GM12878 (cell line): ENCODE data around the gene VRK3. TPM values are rescaled to one million over a fixed set of nuclear protein-coding genes. Genes with fewer than 3 reads are reported as not detected.

Experiments
- ATAC-seq: fragments of 200-7000 bp; cut with Tn5 transposase; 3 replicates; pipeline ENCODE4 v1.9.1; 2020; ENCODE audit warnings: mild to moderate bottlenecking, moderate library complexity
- BruUV-seq: library from RNA; stranded (reverse); fragments of 400-500 nt; replicated peaks from 2 replicates; lab custom pipeline; 2021; lab: Mats Ljungman, UMichigan
- CTCF ChIA-PET: fragments of 300-600 bp; sonication (Branson Sonifier 250); formaldehyde crosslinking; extraction: SDS; loops from one replicate; lab custom pipeline; 2021; ENCODE audit warnings: inconsistent platforms; lab: Yijun Ruan, JAX
- POLR2A ChIA-PET: fragments of 350-600 bp; formaldehyde crosslinking; extraction: SDS; loops from one replicate; lab custom pipeline; 2021; ENCODE audit warnings: inconsistent platforms; lab: Charles Lee
- RAD21 ChIA-PET: fragments of 300-600 bp; sonication (Branson Sonifier 250); formaldehyde crosslinking; loops from one replicate; lab custom pipeline; 2023; ENCODE audit warnings: antibody characterized with exemption; ENCODE audit not compliant: unreplicated experiment; lab: Charles Lee
- SMC1A ChIA-PET: fragments of 300-600 bp; sonication (Branson Sonifier 250); formaldehyde crosslinking; loops from one replicate; lab custom pipeline; 2023; ENCODE audit not compliant: unreplicated experiment, uncharacterized antibody; lab: Charles Lee
- DNase-seq: peaks from one replicate; pipeline ENCODE4 v3.0.0-alpha.2; 2011; ENCODE audit warnings: low read depth, low spot score
- FAIRE-seq: peaks from 3 replicates; lab custom pipeline; 2011; peaks lifted over from hg19 to GRCh38; lab: Jason Lieb, UNC
- H2AFZ ChIP-seq: 2 replicates; pipeline ENCODE4 v1.6.0; 2011; ENCODE audit warnings: low read depth, low read length, control low read depth; ENCODE audit not compliant: control insufficient read depth
- H3K27ac ChIP-seq: 2 replicates; pipeline ENCODE4 v1.5.1; 2011; ENCODE audit warnings: control low read depth; ENCODE audit not compliant: control insufficient read depth, insufficient read depth
- H3K27me3 ChIP-seq, 2 experiments: replicated peaks in 1 of 2; 2 replicates each; pipeline versions ENCODE4 v1.6.0 to v1.6.1; 2011; ENCODE audit warnings: low read length in 1 of 2; ENCODE audit not compliant: control insufficient read depth in 2 of 2, insufficient read depth in 2 of 2
- H3K36me3 ChIP-seq, 2 experiments: 2 replicates each; pipeline ENCODE4 v1.5.1; 2011; ENCODE audit warnings: low read length in 1 of 2; ENCODE audit not compliant: control insufficient read depth in 2 of 2, insufficient read depth in 2 of 2
- H3K4me1 ChIP-seq: 2 replicates; pipeline ENCODE4 v1.6.1; 2011; ENCODE audit warnings: mild to moderate bottlenecking, low read length, moderate library complexity, mixed read lengths; ENCODE audit not compliant: control insufficient read depth, insufficient read depth
- H3K4me2 ChIP-seq: 2 replicates; pipeline ENCODE4 v1.6.0; 2011; ENCODE audit warnings: control low read depth; ENCODE audit not compliant: control insufficient read depth, insufficient read depth
- H3K4me3 ChIP-seq: fragments of 200-600 bp; sonication (generic); 2 replicates; pipeline ENCODE4 v1.5.1; 2016
- H3K79me2 ChIP-seq: 2 replicates; pipeline ENCODE4 v1.6.0; 2011; ENCODE audit warnings: low read length; ENCODE audit not compliant: control insufficient read depth, insufficient read depth
- H3K9ac ChIP-seq: 2 replicates; pipeline ENCODE4 v1.8.0; 2011; ENCODE audit warnings: low read length, control low read depth, mixed read lengths; ENCODE audit not compliant: control insufficient read depth, insufficient read depth
- H3K9me3 ChIP-seq: replicated peaks from 3 replicates; pipeline ENCODE4 v1.5.1; 2011; ENCODE audit warnings: mild to moderate bottlenecking, low read length; ENCODE audit not compliant: control insufficient read depth, insufficient read depth
- H4K20me1 ChIP-seq: 2 replicates; pipeline ENCODE4 v1.6.0; 2011; ENCODE audit not compliant: control insufficient read depth, insufficient read depth
- ATF2 ChIP-seq: IDR thresholded peaks from 2 replicates; pipeline ENCODE4 v1.6.1; 2012; ENCODE audit warnings: low read length, inconsistent platforms
- BRCA1 ChIP-seq: IDR thresholded peaks from 2 replicates; pipeline ENCODE4 v1.6.1; 2011; ENCODE audit warnings: low read depth, low read length, improper control_type of control experiment
- CREB1 ChIP-seq: IDR thresholded peaks from 2 replicates; pipeline ENCODE4 v1.6.1; 2012; ENCODE audit warnings: low read depth, mild to moderate bottlenecking, inconsistent platforms
- FOXK2 ChIP-seq: fragments of 450-650 bp; IDR thresholded peaks from 2 replicates; pipeline ENCODE4 v1.6.1; 2017; ENCODE audit warnings: mild to moderate bottlenecking, moderate library complexity
- GATAD2B ChIP-seq: fragments of 450-650 bp; conservative IDR thresholded peaks from 2 replicates; pipeline ENCODE4 v1.6.1; 2017; ENCODE audit warnings: low read depth, mild to moderate bottlenecking, moderate library complexity
- NR2C2 ChIP-seq: IDR thresholded peaks from 2 replicates; pipeline ENCODE4 v1.6.1; 2011; ENCODE audit warnings: borderline replicate concordance, low read depth; ENCODE audit not compliant: control insufficient read depth, insufficient read length
- RBBP5 ChIP-seq: fragments of 200-600 bp; sonication (generic); conservative IDR thresholded peaks from 2 replicates; pipeline ENCODE4 v1.6.1; 2016
- SMC3 ChIP-seq: IDR thresholded peaks from 2 replicates; pipeline ENCODE4 v1.6.1; 2011; ENCODE audit warnings: low read length, improper control_type of control experiment, borderline replicate concordance
- STAT1 ChIP-seq: fragments of 450-650 bp; conservative IDR thresholded peaks from 2 replicates; pipeline ENCODE4 v1.6.1; 2014; ENCODE audit warnings: antibody characterized with exemption, mild to moderate bottlenecking
- TAF1 ChIP-seq: IDR thresholded peaks from 2 replicates; pipeline ENCODE4 v1.6.1; 2011; ENCODE audit warnings: mild to moderate bottlenecking, low read depth, low read length, borderline replicate concordance
- TBL1XR1 ChIP-seq: IDR thresholded peaks from 2 replicates; pipeline ENCODE4 v1.6.1; 2012; ENCODE audit warnings: low read depth, low read length, improper control_type of control experiment
- TCF3 ChIP-seq: IDR thresholded peaks from 2 replicates; pipeline ENCODE4 v1.6.1; 2012; ENCODE audit warnings: low read depth, mild to moderate bottlenecking, low read length, borderline replicate concordance; ENCODE audit not compliant: insufficient read depth
- WRNIP1 ChIP-seq: IDR thresholded peaks from 2 replicates; pipeline ENCODE4 v1.6.1; 2011; ENCODE audit warnings: low read depth, low read length, improper control_type of control experiment, borderline replicate concordance
- YY1 ChIP-seq: IDR thresholded peaks from 2 replicates; pipeline ENCODE4 v1.6.1; 2011; ENCODE audit warnings: low read depth, mild to moderate bottlenecking, low read length
- ZNF24 ChIP-seq: fragments of 450-650 bp; IDR thresholded peaks from 2 replicates; pipeline ENCODE4 v1.6.1; 2017; ENCODE audit warnings: antibody characterized with exemption, mild to moderate bottlenecking
- ZNF384 ChIP-seq: IDR thresholded peaks from 2 replicates; pipeline ENCODE4 v1.6.1; 2012; ENCODE audit warnings: low read depth, mild to moderate bottlenecking, low read length, improper control_type of control experiment, borderline replicate concordance
- ZSCAN29 ChIP-seq: fragments of 450-650 bp; IDR thresholded peaks from 2 replicates; pipeline ENCODE4 v1.6.1; 2017; ENCODE audit warnings: mild to moderate bottlenecking, moderate library complexity
- WGBS: methylation state at CpG from one replicate; pipeline ENCODE4 v1.1.6; 2016; ENCODE audit warnings: low lambda C conversion rate; ENCODE audit not compliant: insufficient replicate concordance, insufficient coverage; ENCODE audit errors: missing lambda C conversion rate; 5-methylcytosine and 5-hydroxymethylcytosine counted together
- in situ Hi-C: fragments of 300-500 bp; cut with MboI; formaldehyde crosslinking; loops from 9 replicates; pipeline ENCODE4 v1.14.3; 2018; ENCODE audit warnings: mixed read lengths
- intact Hi-C: fragments of 100-400 bp; cut with micrococcal nuclease; formaldehyde crosslinking; loops from one replicate; pipeline ENCODE4 v1.14.2; 2022; ENCODE audit not compliant: unreplicated experiment
- polyA plus RNA-seq, 11 experiments: library from polyadenylated mRNA; depleted of rRNA in 4 of 11; unstranded in 6 of 11; stranded (reverse) in 5 of 11; fragments of >200 nt; fragmentation: Nextera tagmentation in 4 of 11; fragmentation: Illumina TruSeq in 1 of 11; extraction: Ambion mirVana in 4 of 11; extraction: Trizol in 1 of 11; gene quantifications; 1 replicate in 1 of 11; 2 replicates in 10 of 11; pipeline versions ENCODE4 v1.2.1 to v1.2.3, GENCODE V29; 2011 to 2016; ENCODE audit warnings: inconsistent platforms in 2 of 11, missing spikeins in 2 of 11, low read depth in 1 of 11
- total RNA-seq, 4 experiments: library from RNA; depleted of rRNA in 3 of 4; stranded (reverse); fragments of >200 nt in 3 of 4; fragmentation: Illumina TruSeq in 1 of 4; extraction: Trizol in 1 of 4; gene quantifications; 2 replicates each; pipeline versions ENCODE4 v1.2.1 to v1.2.3, GENCODE V29; 2013 to 2021

The VRK3 gene
- total and polyA plus RNA-seq, 10 of the 15 experiments (the other 5 are each of a cell fraction or from before 2014, with no cell fraction given), result 17.3 to 61.9 (median 35.5) TPM

GRCh38 chr19:49985871-49986270 is 39.3 kb downstream of the VRK3 start:
- ChIA-PET RAD21 (no interaction called here), SMC1A (interaction anchor here (1.3 to 1.6 kb wide), 3 partner anchors 11 to 48 kb away, joined by 3 read pairs; no protein-coding TSS in a partner anchor), POLR2A (interaction anchor here (0.6 kb wide), 1 partner anchor 41 kb away, joined by 5 read pairs; no protein-coding TSS in a partner anchor), CTCF (interaction anchor here (1.0 to 1.6 kb wide), 3 partner anchors 23 to 305 kb away, joined by 3 to 5 read pairs (median 4); no protein-coding TSS in a partner anchor)
- Histone ChIP-seq H3K79me2 (no peaks in the 10 kb centered on the region), H3K9ac (no peak overlapping the region), H4K20me1 (peaks cover 12% of the 10 kb centered on the region; the same call in 1 of the 2 replicates), H3K9me3 (no peaks in the 10 kb centered on the region), H3K27me3 (no peaks in the 10 kb centered on the region), H3K27ac (no peak overlapping the region), H3K4me2 (no peak overlapping the region), H2AFZ (no peak overlapping the region), H3K36me3 (peaks cover 2 to 3% of the 10 kb centered on the region in 2 experiments; a peak in 2 of 4 replicates), H3K4me3 (no peak overlapping the region), H3K4me1 (no peaks in the 10 kb centered on the region)
- in situ Hi-C loops (no loop called here), intact Hi-C loops (no loop called here)
- no peak for FAIRE-seq
- WGBS, result 81% methylated on average over 3 of the region's 3 CpGs
- DNase-seq, result no peak
- TF ChIP-seq ZNF384 (no peak), STAT1 (no peak), SMC3 (no peak), ZSCAN29 (no peak)
- no TSS peak for BruUV-seq
- ATAC-seq, result no peak

GRCh38 chr19:49984491-49984890 is 40.7 kb downstream of the VRK3 start:
- no peaks in the 10 kb centered on the region for H3K79me2 ChIP-seq
- ChIA-PET SMC1A (interaction anchor here (0.6 to 1.6 kb wide), 2 partner anchors 13 to 308 kb away, joined by 3 read pairs; no protein-coding TSS in a partner anchor), RAD21 (no interaction called here), POLR2A (no interaction called here), CTCF (interaction anchor here (0.7 to 1.6 kb wide), 5 partner anchors 14 to 304 kb away, joined by 3 to 9 read pairs (median 4); no protein-coding TSS in a partner anchor)
- FAIRE-seq (no peak), ATAC-seq (no peak), DNase-seq (no peak)
- intact Hi-C loops, result no loop called here
- no peak overlapping the region for H3K27ac ChIP-seq
- peaks cover 2 to 3% of the 10 kb centered on the region in 2 experiments; a peak in 2 of 4 replicates for H3K36me3 ChIP-seq
- H4K20me1 ChIP-seq, result peaks cover 12% of the 10 kb centered on the region; the same call in 1 of the 2 replicates
- H3K4me3 ChIP-seq, result no peak overlapping the region
- no peaks in the 10 kb centered on the region for H3K27me3 ChIP-seq
- in situ Hi-C loops, result loop anchor here (5.0 kb wide), 1 partner anchor 47 kb away; no protein-coding TSS in a partner anchor
- no peaks in the 10 kb centered on the region for H3K4me1 ChIP-seq
- H3K9me3 ChIP-seq, result no peaks in the 10 kb centered on the region
- BruUV-seq, result no TSS peak
- 62% methylated on average over 11 of the region's 11 CpGs for WGBS
- H3K4me2 ChIP-seq, result no peak overlapping the region
- no peak overlapping the region for H3K9ac ChIP-seq
- no peak overlapping the region for H2AFZ ChIP-seq
- TF ChIP-seq RBBP5, result no peak
- no peak for TF ChIP-seq NR2C2
- no peak for TF ChIP-seq CREB1
- TF ChIP-seq WRNIP1, result no peak
- no peak for TF ChIP-seq BRCA1
- TF ChIP-seq YY1, result no peak
- no peak for TF ChIP-seq GATAD2B
- no peak for TF ChIP-seq TBL1XR1
- no peak for TF ChIP-seq ATF2
- TF ChIP-seq TAF1, result no peak
- TF ChIP-seq TCF3, result no peak
- no peak for TF ChIP-seq FOXK2
- no peak for TF ChIP-seq ZNF24
